OCI-LY7 (cell line): ENCODE measurements around the gene GET3.

Experiments used
- CTCF ChIP-seq: fragments of 200-600 bp; sonication (generic); conservative IDR thresholded peaks from 2 replicates; pipeline ENCODE4 v1.5.1; 2014; ENCODE audit warnings: mild to moderate bottlenecking, antibody characterized with exemption, low read length, moderate library complexity, mixed read lengths
- EZH2phosphoT487 ChIP-seq: fragments of 200-600 bp; sonication (generic); IDR thresholded peaks from 2 replicates; pipeline ENCODE4 v1.6.1; 2018; ENCODE audit warnings: low read depth, borderline replicate concordance, mild to moderate bottlenecking, mixed run types, antibody characterized with exemption, low read length, moderate library complexity, mixed read lengths

- TF ChIP-seq CTCF (no peak), EZH2phosphoT487 (no peak)
These were observed 27.4 kb downstream of the GET3 start for GRCh38 chr19:12764698-12765097.
